GM18858 (cell line): Measurements from ENCODE around the gene RSPO1.
"Not testable (repeated sequence)": the region's sequence is repeated elsewhere in the genome, so short reads cannot be mapped to it uniquely, and the experiment has no call there.

Source experiments
- ATAC-seq: cut with Tn5 transposase; IDR thresholded peaks from one replicate; pipeline ENCODE4 v1.9.1; 2021; ENCODE audit not compliant: unreplicated experiment

The RSPO1 gene, protein sequence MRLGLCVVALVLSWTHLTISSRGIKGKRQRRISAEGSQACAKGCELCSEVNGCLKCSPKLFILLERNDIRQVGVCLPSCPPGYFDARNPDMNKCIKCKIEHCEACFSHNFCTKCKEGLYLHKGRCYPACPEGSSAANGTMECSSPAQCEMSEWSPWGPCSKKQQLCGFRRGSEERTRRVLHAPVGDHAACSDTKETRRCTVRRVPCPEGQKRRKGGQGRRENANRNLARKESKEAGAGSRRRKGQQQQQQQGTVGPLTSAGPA

DNA sequence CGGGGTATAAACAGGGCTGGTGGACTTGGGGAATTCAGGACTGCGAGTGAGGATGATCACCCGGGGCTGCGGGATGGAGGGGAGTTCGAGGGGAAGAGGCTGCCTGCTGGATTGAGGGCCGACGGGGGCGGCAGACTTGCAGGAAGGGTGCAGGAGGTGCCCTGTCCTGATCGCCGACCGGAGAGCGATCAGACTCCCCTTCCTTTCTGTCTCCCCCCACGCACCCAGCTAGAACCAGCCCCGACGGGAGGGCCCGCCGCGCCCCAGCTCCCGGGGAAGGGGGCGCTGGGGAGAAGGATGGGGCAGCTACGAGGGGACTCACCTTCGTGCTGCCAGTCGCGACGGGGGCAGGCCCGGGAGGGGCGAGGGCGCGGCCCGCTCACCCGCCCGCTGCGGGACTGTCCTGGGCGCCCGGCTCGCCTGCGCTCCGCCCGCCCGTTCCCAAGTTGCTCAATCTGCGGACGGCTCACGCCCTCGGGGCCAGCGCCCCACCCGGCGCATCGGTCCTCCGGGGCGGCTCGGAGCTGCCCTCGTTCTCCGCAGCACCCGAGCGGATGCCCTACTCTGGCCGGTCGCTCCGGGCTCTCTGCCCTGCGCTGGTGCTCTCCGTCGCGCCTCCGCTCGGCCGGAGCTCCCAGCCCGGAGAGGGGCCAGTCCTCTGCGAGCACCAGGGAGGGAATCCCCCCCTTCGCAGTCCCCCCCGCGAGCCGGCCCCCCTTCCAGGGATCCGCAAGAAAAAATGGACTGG lies at the start of gene RSPO1:
Gene RSPO1, minus strand, starts transcription at position 649 of the 748 bp plus-strand sequence. CDS start 5,231 bp downstream, outside the sequence.
- no peak for ATAC-seq

DNA sequence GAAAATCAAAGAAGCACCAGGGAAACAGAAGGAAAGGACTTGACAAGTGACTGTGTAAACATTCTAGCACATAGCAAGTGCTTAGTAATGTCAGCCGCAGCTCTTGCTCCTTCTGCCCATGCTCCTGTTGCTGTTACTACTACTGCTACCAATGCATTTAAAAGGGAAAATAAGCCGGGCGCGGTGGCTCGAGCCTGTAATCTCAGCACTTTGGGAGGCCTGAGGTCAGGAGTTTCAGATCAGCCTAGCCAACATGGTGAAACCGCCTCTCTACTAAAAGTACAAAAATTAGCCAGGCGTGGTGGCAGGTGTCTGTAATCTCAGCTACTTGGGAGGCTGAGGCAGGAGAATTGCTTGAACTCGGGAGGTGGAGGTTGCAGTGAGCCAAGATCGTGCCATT lies 49.5 kb upstream of the RSPO1 start:
- ATAC-seq = not testable (repeated sequence)

DNA sequence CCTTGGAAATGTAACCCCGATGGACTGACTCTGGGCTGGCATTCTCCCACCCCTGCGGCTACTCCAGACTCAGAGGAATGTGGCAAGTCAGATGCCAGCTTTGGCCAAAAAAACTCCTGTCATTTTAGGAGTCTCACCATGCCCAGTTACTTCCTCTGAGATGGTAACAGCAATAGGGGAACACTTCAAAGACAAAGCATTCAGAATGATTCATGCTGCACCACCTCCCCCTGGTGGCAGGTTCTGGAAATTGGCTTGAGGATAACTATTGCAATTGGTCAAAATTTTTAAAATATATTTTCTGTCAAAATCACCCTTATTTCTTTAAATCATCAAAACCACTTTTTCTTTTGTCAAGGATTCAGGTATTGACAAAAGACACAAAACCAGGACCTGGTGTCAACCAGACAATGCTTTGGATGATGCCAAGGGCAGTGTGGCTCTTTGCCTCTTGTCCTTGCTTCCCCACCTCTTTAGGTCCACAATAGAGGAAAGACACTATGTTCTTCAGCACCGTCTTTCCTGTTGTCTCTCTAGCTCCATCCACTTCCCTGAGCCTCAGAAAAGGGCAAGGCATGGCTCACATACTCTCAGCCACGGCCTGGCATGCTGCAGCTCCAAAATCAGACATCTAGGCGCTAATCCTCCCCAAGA lies 47.8 kb upstream of the RSPO1 start:
- ATAC-seq = no peak

DNA sequence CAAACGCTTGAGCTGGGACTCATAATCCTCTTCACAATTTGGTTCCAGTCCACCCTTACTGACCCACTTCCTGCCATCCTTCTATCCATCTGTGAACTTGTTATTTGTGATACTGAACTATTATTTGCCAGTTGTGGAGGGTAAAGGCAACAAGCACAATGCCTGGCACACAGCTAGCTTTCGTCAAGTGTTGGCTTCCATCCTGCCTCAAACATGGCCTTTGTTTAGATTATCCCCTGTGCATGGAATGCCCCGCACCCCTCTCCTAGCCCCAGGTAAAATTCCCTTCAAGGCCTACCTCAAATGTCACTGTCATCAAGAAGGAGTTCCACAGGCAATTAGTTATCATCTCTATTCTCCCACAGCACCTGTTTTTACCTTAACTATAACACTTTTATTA lies 46.2 kb upstream of the RSPO1 start:
- ATAC-seq = no peak

DNA sequence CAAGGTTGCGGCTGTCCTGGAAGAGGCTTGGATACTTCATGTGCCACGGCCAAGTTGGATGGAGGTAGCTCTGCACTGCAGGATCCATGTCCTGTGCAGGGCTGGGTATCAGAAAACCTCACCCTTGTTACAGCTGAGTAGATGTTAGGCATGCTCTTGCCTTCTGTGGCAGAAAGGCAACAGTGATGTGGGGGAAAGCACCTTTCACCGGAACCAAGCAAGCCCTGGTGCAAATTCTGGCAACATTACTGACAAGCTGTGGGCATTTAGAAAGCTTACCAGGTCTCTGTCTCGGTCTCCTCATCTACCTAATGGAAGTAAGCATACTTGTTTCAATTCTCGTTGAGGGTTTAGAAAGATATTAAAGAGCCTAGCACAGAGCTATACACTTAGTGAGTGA lies 43.1 kb upstream of the RSPO1 start:
- ATAC-seq = no peak

DNA sequence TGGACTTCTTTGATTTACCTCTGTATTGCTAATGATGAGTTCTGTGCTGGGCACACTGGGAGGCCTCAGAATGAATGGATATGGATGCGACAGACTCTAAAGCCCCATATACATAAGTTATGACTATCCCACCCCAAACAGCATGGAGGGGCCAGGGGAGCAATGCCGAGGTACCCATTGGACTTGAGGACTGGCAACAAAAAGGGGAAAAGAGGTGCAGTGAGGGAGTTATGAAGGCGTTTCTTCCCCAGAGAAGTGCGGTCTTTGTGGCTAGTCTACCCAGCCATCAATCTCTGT lies 42.4 kb upstream of the RSPO1 start:
- no peak for ATAC-seq

DNA sequence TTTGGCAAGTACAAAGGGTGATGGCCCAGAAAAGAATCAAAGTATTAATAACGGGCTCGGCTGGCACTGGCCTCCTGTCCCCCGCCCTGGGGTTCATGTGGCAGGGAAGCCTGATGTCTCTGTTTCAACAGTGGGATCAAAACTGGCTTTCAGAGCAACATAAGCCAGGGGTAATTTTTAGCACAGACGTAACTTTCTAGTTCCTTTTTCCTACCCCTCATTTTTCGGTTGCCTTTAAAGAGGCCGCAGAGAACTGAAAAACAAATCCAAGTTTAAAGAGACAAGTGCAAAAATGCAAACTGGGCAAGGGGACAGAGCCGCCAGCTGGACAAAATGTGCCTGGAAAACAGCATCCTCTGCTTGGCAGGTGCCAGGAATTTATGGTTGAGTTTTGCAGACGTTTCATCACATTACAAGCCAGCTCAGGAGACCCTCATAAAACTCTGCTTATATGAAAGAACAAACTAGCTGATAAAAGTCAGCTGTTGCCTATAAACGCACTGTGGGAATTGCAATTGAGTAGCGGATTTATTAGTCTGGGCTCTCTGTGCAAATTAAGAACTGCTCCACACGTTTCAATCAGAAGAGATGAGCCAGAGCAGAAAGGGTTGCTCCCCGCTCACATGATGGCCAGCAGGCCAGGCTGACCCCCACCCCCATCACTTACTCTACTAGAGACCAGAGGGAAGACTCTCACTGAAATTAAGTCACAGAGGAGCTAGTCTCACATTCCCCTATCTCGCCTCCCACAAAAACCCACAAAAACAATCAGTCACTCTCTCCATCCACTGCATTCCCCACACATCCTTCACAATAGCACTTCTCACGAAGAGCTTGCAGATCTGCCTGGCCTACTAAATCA lies 41.8 kb upstream of the RSPO1 start:
- ATAC-seq = no peak

DNA sequence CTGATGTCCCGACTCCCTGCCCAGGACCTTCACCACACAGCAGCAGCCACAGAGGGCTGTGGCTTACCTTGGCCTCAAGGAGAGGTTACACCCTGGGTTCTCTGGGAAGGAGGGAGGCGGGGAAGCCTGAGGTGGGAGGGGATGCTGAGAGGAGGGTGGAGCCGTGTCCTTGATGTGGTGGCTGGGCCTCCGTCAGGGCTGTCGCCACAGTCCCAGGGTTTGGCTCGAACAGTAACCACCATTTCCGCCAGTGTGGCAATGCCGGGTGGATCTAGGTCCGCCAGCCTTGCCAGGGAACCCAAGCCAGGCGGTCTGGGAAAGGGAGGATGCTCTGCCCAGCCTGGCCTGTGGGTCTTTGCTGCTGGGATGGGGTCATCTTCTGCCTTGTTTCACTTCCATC lies 39.2 kb upstream of the RSPO1 start:
- no peak for ATAC-seq

DNA sequence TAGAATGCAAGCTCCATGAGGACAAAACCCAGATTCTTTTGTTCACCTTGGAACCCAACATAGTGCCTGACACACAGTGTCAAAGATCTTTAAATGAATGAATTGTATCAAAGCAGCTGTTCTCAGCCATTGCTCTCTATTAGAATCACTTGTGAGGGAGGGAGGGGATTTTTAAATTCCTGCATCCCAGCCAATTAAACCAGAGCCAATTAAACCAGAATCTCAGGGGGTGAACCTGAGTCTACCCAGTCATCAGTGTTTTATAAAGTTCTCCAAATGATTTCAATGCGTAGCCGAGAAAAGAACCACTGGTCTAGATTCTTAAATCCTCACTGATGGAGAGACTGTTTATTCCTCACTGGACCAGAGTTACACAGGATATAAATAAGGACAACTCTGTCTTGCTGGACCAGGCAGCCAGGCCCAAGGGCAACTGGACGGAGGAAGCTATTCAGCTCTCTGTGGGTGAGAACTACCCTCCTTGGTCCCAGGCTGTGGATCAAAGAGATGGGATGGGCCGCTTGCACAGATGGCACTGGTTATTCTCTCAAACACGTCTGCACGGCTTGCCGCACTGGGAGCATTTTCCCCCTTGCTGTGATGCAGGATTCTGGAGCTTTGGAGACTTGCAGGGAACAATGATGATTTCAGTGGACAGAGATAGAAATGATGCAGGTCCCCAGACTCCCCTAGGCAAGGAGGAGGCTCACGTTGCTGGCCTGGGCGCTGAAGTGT lies 37.6 kb upstream of the RSPO1 start:
- ATAC-seq = no peak

DNA sequence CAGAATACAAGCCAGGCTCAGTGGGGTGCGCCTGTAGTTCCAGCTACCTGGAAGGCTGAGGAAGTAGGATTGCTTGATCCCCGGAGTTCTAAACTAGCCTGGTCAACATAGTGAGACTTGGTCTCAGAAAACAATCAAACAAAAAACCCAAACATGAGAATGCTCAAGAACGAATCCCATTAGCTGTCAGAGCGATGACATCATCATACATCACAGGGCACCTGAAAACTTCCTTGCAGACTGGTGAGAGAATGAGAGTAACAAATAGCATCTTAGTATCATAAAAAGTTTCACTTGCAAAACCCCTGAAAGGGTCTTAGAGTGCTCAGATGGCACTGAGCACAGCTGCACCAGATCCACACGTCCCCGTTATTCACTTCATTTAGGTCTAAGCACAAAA lies 36.6 kb upstream of the RSPO1 start:
- ATAC-seq = no peak

DNA sequence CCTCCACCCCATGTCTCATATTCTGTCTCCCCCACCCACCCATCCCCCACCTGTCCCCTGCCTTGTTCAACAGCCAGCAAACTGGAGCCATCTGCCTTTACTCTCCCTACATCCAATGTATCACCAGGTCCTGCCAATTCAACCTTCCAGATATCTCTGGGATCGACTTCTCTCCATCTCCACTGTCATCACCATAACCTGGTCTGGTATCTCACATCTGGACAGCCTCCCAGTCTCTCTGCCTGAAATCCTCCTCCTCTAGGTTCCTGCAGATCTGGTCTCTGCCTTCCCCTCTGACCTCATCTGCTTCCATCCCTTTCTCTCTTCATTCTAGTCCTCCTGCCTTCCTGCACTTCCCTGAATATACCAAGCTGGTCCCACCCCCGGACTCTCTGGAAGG lies 35.4 kb upstream of the RSPO1 start:
- no peak for ATAC-seq

DNA sequence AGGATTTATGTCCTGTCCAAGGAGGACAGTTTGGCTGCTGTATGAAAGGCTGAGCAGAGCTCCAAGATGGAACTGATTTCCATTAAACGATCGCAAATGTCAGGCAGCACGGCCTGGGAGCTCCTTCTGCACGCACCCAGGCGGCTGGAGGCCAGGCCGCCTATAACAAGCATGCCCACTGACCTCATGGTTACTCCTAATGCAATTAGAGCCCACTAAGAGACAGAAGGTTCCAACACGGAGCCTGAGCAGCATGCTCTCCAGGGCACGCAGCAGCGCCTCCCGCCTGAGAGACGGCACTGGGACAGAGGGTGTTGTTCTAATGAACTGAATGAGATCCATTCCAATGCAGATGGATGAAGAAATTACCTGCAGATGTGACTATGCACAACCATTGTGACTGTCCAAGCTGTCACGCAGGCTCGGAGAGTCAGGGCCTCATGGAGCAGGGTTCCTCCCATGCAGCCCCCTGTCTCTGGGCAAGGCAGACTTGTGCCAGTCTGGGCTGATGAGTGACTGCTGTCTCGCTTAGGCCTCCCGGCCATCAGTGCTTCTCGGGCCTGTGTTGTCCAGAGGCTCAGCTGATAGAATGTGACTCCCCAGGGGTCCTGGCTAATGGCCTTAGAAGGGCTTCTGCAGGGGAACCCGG lies 32.5 kb upstream of the RSPO1 start:
- ATAC-seq = no peak

DNA sequence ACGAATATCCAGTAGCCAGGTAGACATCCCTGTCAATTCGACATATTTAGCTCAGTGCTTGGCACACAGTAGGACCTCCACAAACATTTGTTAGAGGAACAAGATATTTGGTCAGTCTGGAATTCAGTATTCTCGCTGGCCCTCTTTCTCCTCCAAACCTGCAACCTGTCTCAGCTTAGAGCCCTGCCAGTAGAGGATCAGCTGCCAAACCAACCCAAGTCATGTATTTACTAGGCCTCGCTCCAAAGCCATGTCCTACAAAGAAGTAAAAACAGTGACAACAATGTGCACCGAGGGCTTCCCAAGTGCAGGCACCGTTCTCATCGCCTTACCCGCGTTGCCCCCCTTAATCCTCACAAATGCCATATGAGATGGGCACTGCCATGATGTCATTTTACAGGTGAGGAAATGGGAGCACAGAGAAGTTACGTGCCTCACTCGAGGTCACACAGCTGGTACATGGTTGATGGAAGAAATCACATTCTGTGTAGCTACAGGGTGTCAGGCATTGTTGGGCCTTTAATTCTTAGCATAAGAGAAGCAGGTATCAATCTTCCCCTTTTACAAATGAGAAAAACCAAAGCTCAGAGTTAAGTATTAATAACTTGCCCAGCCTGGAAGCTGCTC lies 31.7 kb upstream of the RSPO1 start:
- ATAC-seq = no peak

DNA sequence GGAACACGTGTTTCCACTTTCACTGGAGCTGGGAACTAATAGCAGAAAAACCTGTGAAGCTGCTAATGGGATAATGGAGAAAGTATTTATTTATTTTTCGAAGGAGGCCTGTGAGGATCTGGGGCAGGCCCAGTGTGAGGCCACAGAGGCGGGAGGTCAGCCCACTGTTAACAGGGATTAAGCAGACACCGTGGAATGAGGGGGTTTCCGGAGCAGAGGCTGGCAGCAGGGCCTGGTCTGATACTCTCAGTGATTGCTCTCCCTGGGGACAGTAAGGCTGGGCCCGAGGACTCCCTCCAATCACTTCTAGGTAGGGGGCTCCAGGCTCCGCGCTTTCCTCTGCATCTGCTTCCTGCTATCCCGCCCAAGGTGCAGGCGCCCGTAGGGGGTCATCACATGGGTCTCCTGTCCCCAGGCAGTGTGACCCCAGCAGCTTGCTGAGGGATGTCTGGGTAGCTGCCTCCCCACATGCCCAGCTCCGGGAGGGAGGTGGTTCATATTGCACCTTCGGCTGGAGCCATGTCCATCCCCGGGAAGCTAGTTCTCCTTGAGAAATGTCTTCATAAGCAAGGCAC lies 28.8 kb upstream of the RSPO1 start:
- ATAC-seq = no peak

DNA sequence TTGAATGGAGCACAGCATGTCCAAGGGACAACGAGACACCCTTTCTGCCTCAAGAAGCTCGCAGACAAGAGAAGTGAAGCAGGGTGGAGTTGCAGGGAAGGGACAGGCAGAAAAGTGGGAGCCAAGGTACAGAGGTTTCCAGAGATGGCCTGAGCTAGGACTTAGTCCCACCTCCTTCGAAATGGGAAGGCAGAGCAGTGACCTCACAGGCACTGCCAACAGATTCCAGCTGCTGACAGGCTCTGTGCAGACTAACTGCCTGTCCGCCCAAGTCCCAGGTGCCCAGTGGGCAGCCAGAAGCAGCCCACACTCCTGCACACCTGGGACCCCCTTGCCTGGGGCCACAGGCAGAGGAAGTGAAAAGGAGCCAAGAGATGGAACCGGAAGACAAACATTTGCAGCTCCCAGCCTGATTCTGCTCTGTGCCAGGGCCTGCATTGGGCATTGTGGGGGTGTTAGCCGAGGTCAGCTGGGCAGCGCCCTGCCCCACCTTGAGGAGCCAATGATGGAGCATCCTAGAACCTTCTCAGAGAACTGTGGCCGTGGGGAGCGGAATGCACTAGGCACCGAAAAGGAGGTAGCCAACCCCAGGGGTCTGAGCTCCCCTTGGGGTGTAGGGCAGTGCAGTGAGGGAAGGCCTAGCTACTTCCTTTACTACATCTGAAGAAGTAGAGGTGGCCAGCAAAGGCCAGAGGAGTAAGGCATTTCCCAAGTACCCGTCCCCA lies 27.5 kb upstream of the RSPO1 start:
- ATAC-seq = no peak

DNA sequence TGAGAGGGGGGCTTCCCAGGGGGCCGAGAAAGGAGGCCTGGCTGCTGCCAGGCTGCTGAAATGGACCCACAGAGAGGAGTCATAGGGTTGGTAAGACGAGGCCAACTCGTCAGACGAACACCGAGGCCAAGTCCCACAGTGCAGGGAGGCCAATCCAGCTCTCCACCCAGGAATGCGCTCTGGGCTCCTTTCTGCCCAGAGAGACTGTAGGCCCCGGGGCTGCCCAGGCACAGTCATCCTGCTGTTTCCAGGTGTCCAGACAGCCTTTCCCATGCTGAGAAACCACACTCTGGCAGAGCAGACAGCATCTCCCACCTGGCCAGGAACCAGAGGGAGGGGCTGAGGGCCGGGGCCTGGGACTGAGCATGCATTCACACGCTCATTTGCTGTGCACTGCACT lies 26.7 kb upstream of the RSPO1 start:
- no peak for ATAC-seq

DNA sequence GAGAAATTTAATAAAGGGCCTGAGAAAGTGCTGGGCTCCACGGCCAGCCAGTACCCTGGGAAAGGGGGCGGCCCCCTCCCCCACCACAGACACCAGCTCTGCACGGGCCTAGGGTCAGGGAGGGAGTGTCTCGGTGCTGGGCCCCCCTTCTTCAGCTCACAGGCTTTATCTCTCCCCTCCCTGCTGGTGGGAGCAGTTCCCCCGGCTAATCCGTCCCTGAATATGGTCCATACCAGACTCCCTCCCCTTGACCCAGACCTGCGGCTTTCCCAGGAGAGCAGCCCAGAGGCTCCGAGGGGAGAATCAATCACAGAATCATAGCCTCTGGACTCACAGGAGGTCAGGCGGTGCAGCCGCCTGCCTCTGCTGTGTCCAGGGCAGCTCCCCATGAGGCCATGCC lies 26.0 kb upstream of the RSPO1 start:
- no peak for ATAC-seq

DNA sequence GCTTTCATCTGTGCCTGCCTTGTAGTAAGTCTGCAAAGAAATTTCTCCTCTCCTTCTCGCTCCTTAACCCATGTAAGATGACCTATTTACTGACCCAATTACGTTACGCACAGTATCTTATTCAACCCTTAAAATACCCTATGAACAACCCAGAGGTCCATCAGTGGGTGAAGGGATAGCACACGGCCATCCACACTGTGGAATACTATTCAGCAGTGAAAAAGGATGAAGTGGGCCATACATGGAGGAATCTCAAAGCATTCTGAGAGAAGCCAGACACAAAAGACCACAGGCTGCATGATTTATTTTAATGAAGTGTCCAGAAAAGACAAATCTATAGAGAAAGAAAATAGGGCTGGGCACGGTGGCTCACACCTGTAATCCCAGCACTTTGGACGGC lies 23.8 kb upstream of the RSPO1 start:
- no peak for ATAC-seq
